Adipocyte (in vitro differentiated cells): ENCODE data around the gene EDAR.
A peak's percentile ranks its signal among the peaks of the same experiment; 100 is the strongest.

Source experiments
- DNase-seq: peaks from one replicate; pipeline ENCODE4 v3.0.0-alpha.2; 2015; ENCODE audit warnings: low read depth
- H3K27me3 ChIP-seq: replicated peaks from 2 replicates; pipeline ENCODE4 v1.7.0; 2013; ENCODE audit warnings: mild to moderate bottlenecking, low read length, moderate library complexity; ENCODE audit not compliant: control insufficient read depth, insufficient read depth
- H3K36me3 ChIP-seq: 2 replicates; pipeline ENCODE4 v1.7.0; 2013; ENCODE audit warnings: low read length, mild to moderate bottlenecking, moderate library complexity; ENCODE audit not compliant: control insufficient read depth, insufficient read depth, severe bottlenecking
- H3K4me1 ChIP-seq: 2 replicates; pipeline ENCODE4 v1.7.0; 2013; ENCODE audit warnings: mild to moderate bottlenecking, low read length, moderate library complexity; ENCODE audit not compliant: control insufficient read depth, insufficient read depth
- H3K4me3 ChIP-seq: 2 replicates; pipeline ENCODE4 v1.7.0; 2013; ENCODE audit warnings: mild to moderate bottlenecking, low read length, moderate library complexity
- H3K9ac ChIP-seq: 2 replicates; pipeline ENCODE4 v1.7.0; 2013; ENCODE audit warnings: mild to moderate bottlenecking, low read length, moderate library complexity
- H3K9me3 ChIP-seq: 2 replicates; pipeline ENCODE4 v1.7.0; 2013; ENCODE audit warnings: mild to moderate bottlenecking, low read length, moderate library complexity; ENCODE audit not compliant: control insufficient read depth

EDAR gene

DNA sequence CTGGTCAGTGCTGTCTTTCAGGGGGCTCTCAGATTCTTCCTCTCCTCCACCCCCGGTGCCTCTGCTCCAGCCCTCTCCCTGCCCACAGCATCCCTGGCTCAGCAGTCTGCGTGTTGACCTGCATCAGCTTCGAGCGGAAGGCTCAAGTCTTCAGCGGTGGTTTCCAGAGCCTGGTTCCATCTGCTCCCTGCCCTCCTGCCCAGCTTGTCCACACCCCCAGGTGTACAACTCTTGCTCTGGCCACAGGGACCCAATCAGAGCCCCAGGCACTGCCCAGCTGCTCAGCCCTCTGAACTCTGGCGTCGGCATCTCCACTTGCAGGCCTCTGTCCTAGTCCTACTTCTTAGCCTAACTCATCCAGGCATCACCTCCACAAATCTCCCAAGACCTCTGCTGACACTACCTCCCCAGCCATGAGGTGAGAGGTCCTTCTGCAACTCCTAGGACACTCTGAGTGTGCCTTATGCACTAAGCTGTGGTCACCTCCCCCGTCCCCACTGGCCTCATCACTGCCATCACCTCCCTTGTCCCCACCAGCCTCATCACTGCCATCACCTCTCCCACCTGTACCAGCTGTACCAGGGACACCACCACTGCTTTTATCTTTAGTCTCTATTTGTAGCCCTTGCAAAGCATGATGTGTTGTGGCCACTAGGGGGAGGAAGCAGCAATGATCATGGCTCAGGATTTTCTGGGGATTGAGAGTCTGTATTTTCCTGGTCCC lies 60.9 kb downstream of the EDAR start:
- Histone ChIP-seq H3K4me3 (no peak overlapping the region), H3K9ac (no peak overlapping the region), H3K4me1 (no peaks in the 10 kb centered on the region), H3K36me3 (no peaks in the 10 kb centered on the region), H3K27me3 (peaks cover 64% of the 10 kb centered on the region), H3K9me3 (no peaks in the 10 kb centered on the region)
- peak; percentile 85 for DNase-seq

GRCh38 chr2:108927405-108927804 lies 61.6 kb downstream of the EDAR start:
- no peak overlapping the region for H3K4me3 ChIP-seq
- no peak for DNase-seq
- H3K4me1 ChIP-seq = no peaks in the 10 kb centered on the region
- H3K9ac ChIP-seq = no peak overlapping the region
- H3K9me3 ChIP-seq = no peaks in the 10 kb centered on the region
- no peaks in the 10 kb centered on the region for H3K36me3 ChIP-seq
- H3K27me3 ChIP-seq = peaks cover 60% of the 10 kb centered on the region

DNA sequence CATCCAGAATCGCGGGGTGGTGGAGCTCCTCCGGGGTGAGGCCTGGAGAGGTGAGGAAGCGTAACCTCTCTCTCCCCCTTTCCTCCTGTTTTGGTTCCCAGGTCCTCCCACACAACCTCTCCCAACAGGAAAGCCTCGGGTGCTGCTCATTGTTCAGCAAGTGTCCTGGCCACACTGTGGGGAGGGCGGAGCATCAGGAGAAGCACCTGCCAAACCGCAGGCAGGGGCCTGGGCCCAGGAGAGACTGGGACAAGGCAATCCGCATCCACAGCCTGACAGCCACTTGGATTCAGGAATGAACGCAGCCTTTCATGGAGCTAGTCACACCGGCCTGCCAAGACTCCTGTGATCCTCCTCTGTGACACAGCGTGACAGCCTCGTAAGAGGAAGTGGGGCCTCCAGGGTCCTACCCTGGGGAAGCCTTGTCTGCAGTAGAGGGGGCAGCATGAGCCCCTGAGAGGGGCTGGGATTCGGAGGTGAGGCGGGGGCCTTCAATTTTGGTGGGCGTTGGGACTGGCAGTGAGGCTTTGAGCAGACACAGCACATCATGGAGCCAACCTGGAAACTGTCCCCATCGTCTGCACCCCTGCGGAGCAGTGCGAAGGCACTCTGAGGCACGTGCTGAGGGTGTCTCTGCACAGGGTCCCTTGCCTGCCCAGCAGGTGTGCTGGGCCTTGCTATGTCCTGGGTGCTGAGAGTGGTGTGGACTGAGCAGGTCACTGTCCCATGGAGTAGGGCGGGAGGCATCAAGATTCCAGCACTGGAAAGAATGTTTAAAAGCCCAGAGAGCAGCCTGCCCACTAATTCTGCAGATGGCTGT lies 62.2 kb downstream of the EDAR start:
- H3K36me3 ChIP-seq = no peaks in the 10 kb centered on the region
- no peak overlapping the region for H3K4me3 ChIP-seq
- H3K9ac ChIP-seq = no peak overlapping the region
- no peak for DNase-seq
- no peaks in the 10 kb centered on the region for H3K4me1 ChIP-seq
- peaks cover 56% of the 10 kb centered on the region for H3K27me3 ChIP-seq
- H3K9me3 ChIP-seq = no peaks in the 10 kb centered on the region

- peaks cover 46% of the 10 kb centered on the region for H3K27me3 ChIP-seq
- H3K4me1 ChIP-seq = no peaks in the 10 kb centered on the region
- no peak overlapping the region for H3K4me3 ChIP-seq
- no peaks in the 10 kb centered on the region for H3K9me3 ChIP-seq
- H3K9ac ChIP-seq = no peak overlapping the region
- H3K36me3 ChIP-seq = no peaks in the 10 kb centered on the region
- DNase-seq = no peak
Observed at GRCh38 chr2:108925735-108926134, 63.3 kb downstream of the EDAR start.

GRCh38 chr2:108925286-108925685 lies 63.7 kb downstream of the EDAR start:
- DNase-seq = no peak
- H3K36me3 ChIP-seq = no peaks in the 10 kb centered on the region
- no peaks in the 10 kb centered on the region for H3K4me1 ChIP-seq
- peaks cover 41% of the 10 kb centered on the region for H3K27me3 ChIP-seq
- no peak overlapping the region for H3K4me3 ChIP-seq
- H3K9ac ChIP-seq = no peak overlapping the region
- H3K9me3 ChIP-seq = no peaks in the 10 kb centered on the region

- Histone ChIP-seq H3K27me3 (peaks cover 47% of the 10 kb centered on the region), H3K4me3 (no peak overlapping the region), H3K4me1 (no peaks in the 10 kb centered on the region), H3K9me3 (no peaks in the 10 kb centered on the region), H3K9ac (no peak overlapping the region), H3K36me3 (no peaks in the 10 kb centered on the region)
- DNase-seq = no peak
Observed at GRCh38 chr2:108924580-108925251, 64.3 kb downstream of the EDAR start.

DNA sequence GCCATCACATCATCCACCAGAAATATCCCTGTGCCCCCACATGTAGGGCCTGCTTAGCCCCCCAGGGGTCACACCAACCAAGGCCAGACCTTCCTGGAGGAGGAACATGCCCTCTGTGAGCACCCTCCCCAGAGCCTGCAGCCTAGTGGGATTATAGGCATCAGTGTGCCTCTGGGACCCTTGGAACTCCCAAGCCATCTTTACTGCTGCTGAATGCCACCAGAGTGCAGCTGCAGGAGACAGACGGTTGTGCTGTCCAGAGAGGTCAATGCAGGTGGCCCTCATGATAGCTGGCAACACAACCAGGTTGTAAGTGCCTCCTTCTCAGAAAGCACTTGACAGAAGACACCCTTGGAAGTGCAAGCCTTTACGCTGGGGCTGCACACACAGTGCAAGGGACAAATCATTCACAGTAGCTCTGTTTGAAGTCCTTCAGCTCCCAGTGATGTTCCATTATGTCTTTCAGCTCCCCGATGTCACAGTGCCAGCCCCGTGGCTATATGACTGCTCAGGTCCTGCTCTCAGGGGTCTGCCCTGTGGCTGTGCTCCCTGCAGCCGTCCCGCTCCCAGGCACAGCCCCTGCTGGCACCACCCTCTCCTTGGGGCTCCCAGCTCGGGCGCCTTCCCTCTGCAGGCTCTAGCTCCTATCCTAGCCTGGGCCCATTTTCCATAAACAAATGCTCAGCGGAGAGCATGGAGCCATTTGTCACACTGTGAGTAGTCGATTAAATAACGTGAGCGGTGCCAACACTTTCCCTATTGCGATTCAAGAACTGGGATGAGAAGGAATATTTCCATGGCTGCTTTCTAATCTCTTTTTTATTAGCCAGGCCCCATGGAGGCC lies 65.1 kb downstream of the EDAR start:
- H3K4me1 ChIP-seq = no peaks in the 10 kb centered on the region
- H3K9ac ChIP-seq = no peak overlapping the region
- DNase-seq = no peak
- H3K27me3 ChIP-seq = peaks cover 50% of the 10 kb centered on the region
- H3K9me3 ChIP-seq = no peaks in the 10 kb centered on the region
- no peaks in the 10 kb centered on the region for H3K36me3 ChIP-seq
- no peak overlapping the region for H3K4me3 ChIP-seq

DNA sequence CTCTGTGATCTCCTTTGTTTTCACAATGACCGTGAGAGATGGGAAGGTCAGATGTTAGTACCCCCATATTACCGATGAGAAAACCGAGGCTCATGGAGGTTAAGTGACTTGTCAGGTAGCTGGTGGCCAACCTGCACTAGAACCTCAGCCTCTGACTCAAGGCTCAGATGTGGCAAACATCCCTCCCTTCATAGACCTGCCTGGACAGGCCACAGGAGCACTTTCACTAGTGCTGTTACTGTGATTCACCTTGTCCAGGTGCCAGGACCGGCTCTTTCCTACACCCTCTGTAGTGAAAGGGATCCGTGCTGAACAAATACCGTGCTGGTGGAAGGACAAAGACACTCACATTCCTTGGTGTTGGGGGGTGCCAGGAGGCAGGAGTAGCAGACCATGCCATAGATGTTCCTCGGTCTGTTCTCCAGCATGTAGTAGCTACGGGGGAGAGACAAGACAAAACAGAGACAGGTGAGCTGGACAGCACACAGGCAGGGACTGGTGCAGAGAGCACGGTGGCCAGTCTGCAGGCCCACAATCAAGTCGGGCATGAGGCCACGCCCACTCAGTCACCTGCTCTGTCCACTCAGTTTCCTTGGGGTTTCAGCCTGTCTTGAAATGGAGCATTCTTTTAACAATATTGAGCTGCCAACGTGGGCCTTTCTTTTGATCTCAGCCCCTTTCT lies 65.9 kb downstream of the EDAR start:
- Histone ChIP-seq H3K9ac (no peak overlapping the region), H3K27me3 (peaks cover 58% of the 10 kb centered on the region)

GRCh38 chr2:108922141-108922915 lies 66.7 kb downstream of the EDAR start:
- peak; percentile 18 for DNase-seq
- no peaks in the 10 kb centered on the region for H3K4me1 ChIP-seq
- H3K9me3 ChIP-seq = no peaks in the 10 kb centered on the region
- H3K27me3 ChIP-seq = peaks cover 59% of the 10 kb centered on the region
- no peaks in the 10 kb centered on the region for H3K36me3 ChIP-seq
- H3K9ac ChIP-seq = no peak overlapping the region
- H3K4me3 ChIP-seq = no peak overlapping the region

More for the DNA sequence above, 65.9 kb downstream of the EDAR start:
- H3K36me3 ChIP-seq = no peaks in the 10 kb centered on the region
- DNase-seq = no peak
- H3K9me3 ChIP-seq = no peaks in the 10 kb centered on the region
- H3K4me3 ChIP-seq = no peak overlapping the region
- H3K4me1 ChIP-seq = no peaks in the 10 kb centered on the region
